HG02840 (cell line): Measurements from ENCODE around the gene RAG2.

Source experiments
- ATAC-seq: cut with Tn5 transposase; IDR thresholded peaks from one replicate; pipeline ENCODE4 v1.9.1; 2021; ENCODE audit warnings: mild to moderate bottlenecking, moderate library complexity, moderate number of reproducible peaks; ENCODE audit not compliant: unreplicated experiment, low FRiP score

Gene RAG2

DNA sequence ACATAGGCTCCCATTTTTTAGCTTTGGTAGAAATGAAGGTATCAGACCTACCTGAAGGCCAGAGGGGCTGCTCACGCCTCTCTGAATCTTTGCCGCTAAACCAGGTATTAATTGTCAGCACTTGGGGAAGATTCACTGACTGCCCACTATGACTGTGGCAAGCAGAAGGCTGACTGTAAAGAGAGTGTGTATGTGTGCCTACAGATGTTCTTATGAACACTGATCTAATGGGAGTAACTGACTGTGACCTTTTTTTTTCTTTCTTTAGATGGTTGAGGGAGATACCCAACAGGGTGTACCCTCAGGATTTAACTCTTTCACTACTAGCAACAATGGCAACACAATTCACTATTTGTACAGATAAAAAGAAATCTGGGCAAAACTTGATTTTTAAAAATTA, at the start of gene RAG2:
Gene RAG2, minus strand, starts transcription at position 186 of the 400 bp plus-strand sequence. CDS start 4,068 bp downstream, outside the sequence.
- no peak for ATAC-seq

GRCh38 chr11:36638556-36638955, 40.5 kb upstream of the RAG2 start:
- no peak for ATAC-seq

DNA sequence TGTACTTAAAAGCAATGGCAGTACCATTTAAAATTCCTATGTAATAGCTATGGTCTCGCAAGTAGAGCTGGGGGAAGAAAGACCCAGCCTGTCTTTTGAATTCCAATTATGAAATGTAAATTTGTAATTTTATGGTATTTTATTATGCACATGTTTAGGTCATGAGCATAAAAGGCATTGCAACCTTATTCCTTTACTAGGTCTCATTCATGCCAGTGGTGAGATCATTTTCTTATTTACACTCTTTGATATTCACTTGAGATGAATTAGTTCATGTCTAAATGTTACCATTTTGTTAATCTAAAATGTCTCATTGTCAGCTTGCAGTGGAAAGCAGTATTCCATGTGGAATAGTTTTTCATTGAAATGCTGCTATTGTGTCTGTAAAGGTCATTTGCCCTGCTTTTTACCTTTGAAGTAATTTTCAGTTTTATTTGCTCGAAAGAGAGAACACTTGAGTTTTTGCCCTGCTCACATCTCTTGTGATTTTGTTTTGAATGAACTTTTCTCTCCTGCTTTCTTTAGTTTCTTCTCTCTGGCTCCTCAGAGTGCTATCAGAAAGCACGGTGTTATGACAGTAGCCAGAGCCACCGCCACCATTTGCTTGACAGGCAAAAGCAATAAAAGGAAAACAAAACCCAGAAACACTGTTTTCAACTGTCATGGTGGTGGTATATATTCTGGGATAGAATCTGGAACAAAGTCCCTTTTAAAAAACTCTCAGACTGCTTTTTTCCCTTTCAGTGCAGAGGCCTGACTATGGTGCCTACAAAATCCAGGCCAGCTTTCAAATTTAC, 37.2 kb upstream of the RAG2 start:
- ATAC-seq = no peak

- no peak for ATAC-seq
These were observed 33.7 kb upstream of the RAG2 start for GRCh38 chr11:36631774-36632173.

DNA sequence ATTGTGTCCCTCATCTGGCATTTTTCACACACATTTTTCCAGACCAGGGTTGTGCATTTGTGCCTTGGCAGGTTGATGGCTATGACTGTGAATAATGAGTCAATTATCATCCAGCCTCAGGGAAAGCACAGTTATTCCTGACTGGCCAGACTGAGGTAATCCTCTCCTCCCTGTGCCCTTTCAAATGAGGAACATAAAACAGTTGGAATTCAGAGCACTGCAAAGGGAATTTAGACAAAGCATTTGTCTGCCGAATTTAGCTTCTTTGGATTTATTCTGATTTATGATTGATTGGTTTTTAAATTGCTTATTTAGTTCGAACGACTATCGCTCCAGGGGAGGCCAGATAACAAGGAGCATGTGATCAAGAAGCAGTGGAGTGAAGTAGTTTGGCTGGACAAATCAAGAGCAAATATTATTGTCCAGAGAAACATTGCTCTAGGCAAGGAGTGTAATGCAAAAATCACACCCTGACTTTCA, 30.8 kb upstream of the RAG2 start:
- no peak for ATAC-seq

- no peak for ATAC-seq
These were observed 30.1 kb upstream of the RAG2 start for GRCh38 chr11:36628141-36628540.

DNA sequence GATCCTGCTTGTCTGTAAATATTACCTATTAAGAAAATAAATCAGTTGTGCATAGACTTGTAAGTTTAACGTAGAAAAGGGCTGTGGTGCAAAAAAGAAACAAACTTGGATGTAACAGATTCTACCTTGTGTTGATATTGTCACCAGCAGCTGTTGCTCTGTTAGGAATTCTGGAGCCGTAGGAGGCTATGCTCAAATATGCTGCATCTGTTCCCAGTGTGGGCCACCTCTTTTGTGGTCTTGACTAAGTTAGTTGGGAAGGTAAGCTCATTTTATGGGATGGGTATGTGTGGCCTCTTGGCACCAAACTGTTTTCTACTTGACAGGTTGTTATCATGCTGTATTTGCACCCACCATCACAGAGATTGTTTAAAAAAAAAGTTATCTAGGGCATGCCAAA, 29.4 kb upstream of the RAG2 start:
- ATAC-seq = no peak

DNA sequence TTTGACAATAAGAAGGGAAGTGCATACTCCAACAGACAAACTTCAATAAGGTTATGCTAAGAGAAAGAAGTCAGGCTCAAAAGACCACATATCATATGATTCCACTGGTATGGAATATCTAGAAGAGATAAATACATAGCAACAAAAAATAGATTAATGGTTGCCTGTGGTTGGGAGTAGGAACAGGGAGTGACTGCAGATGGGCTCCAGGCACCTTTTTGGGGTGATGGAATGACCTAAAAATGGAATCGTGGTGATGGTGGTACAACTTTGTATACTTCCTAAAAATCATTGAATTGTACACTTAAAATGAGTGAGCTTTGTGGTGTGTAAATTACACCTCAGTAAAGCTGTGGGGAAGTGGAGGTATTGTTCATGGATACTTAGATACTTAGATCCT, 29.0 kb upstream of the RAG2 start:
- no peak for ATAC-seq

GRCh38 chr11:36623494-36623893, 25.5 kb upstream of the RAG2 start:
- no peak for ATAC-seq

- no peak for ATAC-seq
These were observed 24.5 kb upstream of the RAG2 start for GRCh38 chr11:36622431-36623136.

DNA sequence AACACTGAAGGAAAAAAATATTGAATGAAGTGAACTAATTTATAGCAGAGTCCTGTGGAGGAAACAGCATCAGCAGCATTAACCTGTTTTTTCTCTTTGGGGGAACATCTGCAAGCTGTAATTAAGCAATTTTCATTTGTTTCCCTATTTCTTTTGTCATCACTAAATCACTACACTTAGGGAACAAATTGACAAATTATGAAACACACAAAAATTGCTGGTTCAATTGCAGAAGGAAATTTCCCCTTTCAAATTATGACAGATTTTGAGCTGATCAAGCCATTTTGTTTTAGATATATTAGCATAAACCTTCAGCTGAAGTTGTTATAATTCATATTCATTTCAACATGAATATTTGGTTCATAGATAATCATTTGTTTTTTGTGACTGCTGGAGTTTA, 22.2 kb upstream of the RAG2 start:
- no peak for ATAC-seq

GRCh38 chr11:36619502-36619901, 21.5 kb upstream of the RAG2 start:
- no peak for ATAC-seq

- ATAC-seq = no peak
These were observed 20.5 kb upstream of the RAG2 start for GRCh38 chr11:36618363-36619047.

DNA sequence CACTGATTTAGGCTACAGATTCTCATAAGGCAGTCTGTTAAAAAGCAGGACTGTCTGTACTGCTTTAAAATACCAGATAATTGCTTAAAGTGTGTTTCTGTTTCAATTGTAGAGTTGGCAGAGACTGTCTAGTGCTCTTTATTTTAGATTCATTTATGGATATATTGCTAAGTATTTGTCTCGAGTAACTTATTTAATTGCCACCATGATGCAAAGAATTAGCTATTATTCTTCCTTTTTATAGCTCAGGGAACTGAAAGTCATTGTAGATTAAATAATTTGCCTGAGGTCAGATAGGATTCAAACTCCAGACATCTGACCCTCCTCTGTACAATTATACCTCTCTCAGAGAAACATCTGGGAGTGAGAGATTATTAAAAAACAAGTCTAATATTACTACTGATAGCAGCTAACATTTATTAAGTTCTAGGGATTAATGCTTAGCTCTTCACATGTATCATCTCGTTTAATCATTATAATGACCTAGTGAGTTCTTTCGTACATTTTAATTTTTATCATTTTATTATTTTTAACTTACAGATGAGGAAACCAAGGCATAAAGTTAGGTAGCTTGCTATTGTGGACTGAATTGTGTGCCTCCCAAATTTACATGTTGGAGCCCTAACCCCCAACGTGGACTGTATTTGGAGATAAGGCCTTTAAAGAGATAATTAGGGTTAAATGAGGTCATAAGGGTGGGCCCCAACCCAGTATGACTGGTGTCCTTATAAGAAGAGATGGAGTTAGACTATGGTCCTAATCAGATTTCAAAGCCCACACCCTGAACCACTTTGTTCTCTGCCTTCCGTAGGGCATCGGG, 19.7 kb upstream of the RAG2 start:
- ATAC-seq = no peak

DNA sequence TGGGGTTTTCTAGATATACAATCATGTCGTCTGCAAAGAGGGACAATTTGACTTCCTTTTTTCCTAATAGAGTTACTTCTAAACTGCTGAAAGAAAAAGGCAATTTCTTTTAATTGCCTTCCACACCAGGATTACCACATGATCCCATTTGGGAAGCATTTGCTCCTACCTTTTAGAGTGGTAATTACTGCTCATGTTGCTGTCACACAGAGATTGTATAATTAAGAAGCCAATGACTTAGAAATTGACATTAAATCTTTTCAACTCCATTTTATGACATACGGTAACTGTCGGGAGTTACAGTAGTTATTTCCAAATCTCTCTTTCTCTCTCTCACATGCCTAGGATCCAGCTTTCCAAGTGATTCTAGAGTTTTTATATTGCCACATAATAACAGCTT, 17.8 kb upstream of the RAG2 start:
- no peak for ATAC-seq

DNA sequence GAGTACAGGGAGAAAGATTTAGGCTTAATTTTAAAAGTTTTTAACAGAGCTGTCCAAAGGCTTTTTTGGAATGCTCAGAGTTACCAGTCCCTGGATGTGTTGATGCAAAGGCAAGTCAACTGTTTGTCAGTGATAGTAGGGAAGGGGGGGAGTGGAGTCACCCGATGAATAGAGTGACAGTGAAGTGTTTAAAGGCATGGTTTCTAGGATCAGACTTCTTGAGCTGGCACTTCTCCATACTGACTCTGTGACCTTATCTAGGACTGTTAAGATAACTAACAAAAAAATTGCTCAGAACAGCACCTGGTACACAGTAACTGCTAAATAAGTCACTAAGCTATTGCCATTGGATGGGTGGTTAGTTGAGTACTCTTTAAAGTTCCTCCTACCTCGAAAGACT, 11.3 kb upstream of the RAG2 start:
- ATAC-seq = no peak

GRCh38 chr11:36608491-36609199, 10.6 kb upstream of the RAG2 start:
- no peak for ATAC-seq

GRCh38 chr11:36605221-36606216, 7.5 kb upstream of the RAG2 start:
- no peak for ATAC-seq

- ATAC-seq = no peak
These were observed 4.1 kb upstream of the RAG2 start for GRCh38 chr11:36602135-36602534.
